ENCODE measurements around the gene NTNG1.

NTNG1 gene

DNA sequence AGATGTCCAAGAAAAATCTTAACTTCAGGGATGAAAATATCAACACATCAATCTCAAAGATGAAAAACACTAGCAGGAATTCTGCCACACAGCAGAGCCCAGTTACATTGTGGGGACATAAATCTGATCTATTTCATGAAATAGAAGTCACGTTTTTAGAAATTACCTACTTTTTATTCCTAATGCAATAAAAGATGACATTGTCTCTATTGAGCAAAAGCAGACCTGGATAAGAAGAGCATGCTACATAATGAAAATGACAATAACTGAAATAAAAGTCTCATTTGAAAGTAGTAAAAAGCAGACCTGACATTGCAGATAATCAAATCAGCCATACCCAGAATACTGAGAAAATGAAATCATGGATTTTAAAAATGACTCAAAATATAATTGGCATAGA lies 156.8 kb downstream of the NTNG1 start:
- H2BK15ac ChIP-seq (ENCODE audit: low read depth, poor library complexity, severe bottlenecking) = no peak overlapping the region
- H2BK120ac ChIP-seq (ENCODE audit: low read depth, low read length) = no peak overlapping the region
- H3K9ac ChIP-seq (ENCODE audit: low read length) = no peak overlapping the region
- no peak for DNase-seq
- H3K4ac ChIP-seq (ENCODE audit: low read depth in 1 of 2, low read length in 2 of 2) = no peak overlapping the region
- no peaks in the 10 kb centered on the region for H3K27me3 ChIP-seq (ENCODE audit: control insufficient read depth in 1 of 2, insufficient read depth in 1 of 2, low read length in 2 of 2)
- H3K4me2 ChIP-seq (ENCODE audit: low read length, poor library complexity, severe bottlenecking) = no peak overlapping the region
- no peaks in the 10 kb centered on the region for H3K9me3 ChIP-seq (ENCODE audit: control insufficient read depth, low read length)
- H3K23ac ChIP-seq (ENCODE audit: low read length in 2 of 2) = no peak overlapping the region
- WGBS = no CpG with 5 or more reads among the region's 1 CpG
- H3K79me1 ChIP-seq (replicated peaks; ENCODE audit: low read length, poor library complexity, severe bottlenecking) = peaks cover 2% of the 10 kb centered on the region
- peaks cover 0 to 7% of the 10 kb centered on the region in 2 experiments for H3K36me3 ChIP-seq (ENCODE audit: control insufficient read depth in 1 of 2, insufficient read depth in 2 of 2, low read depth in 1 of 2, low read length in 2 of 2)
- H2AK5ac ChIP-seq (ENCODE audit: low read length, severe bottlenecking) = no peak overlapping the region
- H2BK5ac ChIP-seq (ENCODE audit: low read depth, low read length, poor library complexity, severe bottlenecking) = no peak overlapping the region
- peaks cover under 1% of the 10 kb centered on the region for H3K4me1 ChIP-seq (ENCODE audit: control insufficient read depth, insufficient read depth, low read depth, low read length)
- no peak overlapping the region for H3K18ac ChIP-seq (ENCODE audit: low read depth in 1 of 2, low read length in 2 of 2)
- no peak overlapping the region for H2AFZ ChIP-seq (ENCODE audit: low read depth, low read length)
- H3K14ac ChIP-seq (ENCODE audit: low read length in 2 of 2) = no peak overlapping the region
- H3K4me3 ChIP-seq (ENCODE audit: insufficient read depth in 1 of 2, low read depth in 1 of 2, low read length in 2 of 2) = no peak overlapping the region
- H4K91ac ChIP-seq (ENCODE audit: low read length) = no peak overlapping the region
- no peak overlapping the region for H3K27ac ChIP-seq (ENCODE audit: low read length, poor library complexity, severe bottlenecking)
- H4K8ac ChIP-seq (ENCODE audit: low read length) = no peak overlapping the region
- no peak overlapping the region for H2BK12ac ChIP-seq (ENCODE audit: low read length in 2 of 2)

DNA sequence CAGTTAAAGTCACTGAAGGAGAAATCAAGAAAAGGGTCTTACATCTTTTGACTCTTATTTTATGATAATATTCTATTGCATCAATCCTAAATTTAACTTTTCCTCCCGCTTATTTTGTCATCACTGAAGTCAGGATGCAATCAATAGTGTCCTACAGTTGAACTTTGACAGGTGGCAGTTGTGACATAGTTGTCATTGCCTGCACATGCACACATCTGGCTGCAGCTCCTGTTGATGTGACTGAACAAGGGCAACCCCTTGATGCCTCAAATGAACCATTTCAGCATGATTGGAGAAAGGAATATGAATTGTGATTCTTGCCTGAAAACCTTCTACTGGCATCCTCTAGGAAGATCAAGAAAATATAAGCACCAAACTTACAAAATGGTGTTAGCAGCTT lies 157.7 kb downstream of the NTNG1 start:
- H3K23ac ChIP-seq (ENCODE audit: low read length in 2 of 2) = no peak overlapping the region
- H2BK15ac ChIP-seq (ENCODE audit: low read depth, poor library complexity, severe bottlenecking) = no peak overlapping the region
- H3K4me1 ChIP-seq (ENCODE audit: control insufficient read depth, insufficient read depth, low read depth, low read length) = no peaks in the 10 kb centered on the region
- H4K91ac ChIP-seq (ENCODE audit: low read length) = no peak overlapping the region
- H3K79me1 ChIP-seq (replicated peaks; ENCODE audit: low read length, poor library complexity, severe bottlenecking) = peaks cover 2% of the 10 kb centered on the region
- H4K8ac ChIP-seq (ENCODE audit: low read length) = no peak overlapping the region
- DNase-seq = no peak
- H2BK120ac ChIP-seq (ENCODE audit: low read depth, low read length) = no peak overlapping the region
- H3K27me3 ChIP-seq (ENCODE audit: control insufficient read depth in 1 of 2, insufficient read depth in 1 of 2, low read length in 2 of 2) = no peaks in the 10 kb centered on the region
- no peak overlapping the region for H3K4me2 ChIP-seq (ENCODE audit: low read length, poor library complexity, severe bottlenecking)
- H3K14ac ChIP-seq (ENCODE audit: low read length in 2 of 2) = no peak overlapping the region
- H2BK5ac ChIP-seq (ENCODE audit: low read depth, low read length, poor library complexity, severe bottlenecking) = no peak overlapping the region
- H2AK5ac ChIP-seq (ENCODE audit: low read length, severe bottlenecking) = no peak overlapping the region
- H2BK12ac ChIP-seq (ENCODE audit: low read length in 2 of 2) = no peak overlapping the region
- H3K4ac ChIP-seq (ENCODE audit: low read depth in 1 of 2, low read length in 2 of 2) = no peak overlapping the region
- no peak overlapping the region for H3K4me3 ChIP-seq (ENCODE audit: insufficient read depth in 1 of 2, low read depth in 1 of 2, low read length in 2 of 2)
- H3K36me3 ChIP-seq (ENCODE audit: control insufficient read depth in 1 of 2, insufficient read depth in 2 of 2, low read depth in 1 of 2, low read length in 2 of 2) = peaks cover 0 to 7% of the 10 kb centered on the region in 2 experiments
- H3K9ac ChIP-seq (ENCODE audit: low read length) = no peak overlapping the region
- no peak overlapping the region for H3K18ac ChIP-seq (ENCODE audit: low read depth in 1 of 2, low read length in 2 of 2)
- WGBS = 69% methylated on average over 1 of the region's 1 CpG
- H2AFZ ChIP-seq (ENCODE audit: low read depth, low read length) = no peak overlapping the region
- no peak overlapping the region for H3K27ac ChIP-seq (ENCODE audit: low read length, poor library complexity, severe bottlenecking)
- H3K9me3 ChIP-seq (ENCODE audit: control insufficient read depth, low read length) = no peaks in the 10 kb centered on the region

DNA sequence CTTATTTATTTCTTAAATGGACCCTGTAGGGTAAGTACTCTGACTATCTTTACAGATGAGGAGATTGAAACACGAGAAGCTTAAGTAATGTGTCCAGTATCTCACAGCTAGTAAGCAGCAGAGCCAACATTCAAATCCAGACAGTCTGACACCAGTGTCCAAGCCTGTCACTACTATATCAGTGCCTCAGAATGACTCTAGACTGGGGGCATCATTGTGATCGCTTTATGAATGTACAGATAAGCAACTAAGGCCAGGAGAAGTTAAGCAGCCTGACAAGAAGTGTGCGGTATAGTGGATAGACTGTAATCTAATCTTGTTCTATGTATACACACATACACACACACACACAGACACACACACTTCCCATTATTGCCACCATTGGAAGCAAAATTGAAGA lies 158.7 kb downstream of the NTNG1 start:
- no peak overlapping the region for H3K4ac ChIP-seq (ENCODE audit: low read depth in 1 of 2, low read length in 2 of 2)
- WGBS = 43% methylated on average over 1 of the region's 3 CpGs
- H4K91ac ChIP-seq (ENCODE audit: low read length) = no peak overlapping the region
- peaks cover 2% of the 10 kb centered on the region for H3K79me1 ChIP-seq (replicated peaks; ENCODE audit: low read length, poor library complexity, severe bottlenecking)
- H3K4me1 ChIP-seq (ENCODE audit: control insufficient read depth, insufficient read depth, low read depth, low read length) = no peaks in the 10 kb centered on the region
- no peaks in the 10 kb centered on the region for H3K27me3 ChIP-seq (ENCODE audit: control insufficient read depth in 1 of 2, insufficient read depth in 1 of 2, low read length in 2 of 2)
- no peak overlapping the region for H2AK5ac ChIP-seq (ENCODE audit: low read length, severe bottlenecking)
- no peak overlapping the region for H3K23ac ChIP-seq (ENCODE audit: low read length in 2 of 2)
- no peak for DNase-seq
- H3K4me3 ChIP-seq (ENCODE audit: insufficient read depth in 1 of 2, low read depth in 1 of 2, low read length in 2 of 2) = no peak overlapping the region
- no peak overlapping the region for H3K14ac ChIP-seq (ENCODE audit: low read length in 2 of 2)
- H3K4me2 ChIP-seq (ENCODE audit: low read length, poor library complexity, severe bottlenecking) = no peak overlapping the region
- no peak overlapping the region for H2AFZ ChIP-seq (ENCODE audit: low read depth, low read length)
- H2BK120ac ChIP-seq (ENCODE audit: low read depth, low read length) = no peak overlapping the region
- H3K18ac ChIP-seq (ENCODE audit: low read depth in 1 of 2, low read length in 2 of 2) = no peak overlapping the region
- H4K8ac ChIP-seq (ENCODE audit: low read length) = no peak overlapping the region
- no peak overlapping the region for H2BK5ac ChIP-seq (ENCODE audit: low read depth, low read length, poor library complexity, severe bottlenecking)
- no peak overlapping the region for H3K9ac ChIP-seq (ENCODE audit: low read length)
- no peak overlapping the region for H2BK12ac ChIP-seq (ENCODE audit: low read length in 2 of 2)
- H3K27ac ChIP-seq (ENCODE audit: low read length, poor library complexity, severe bottlenecking) = no peak overlapping the region
- H3K9me3 ChIP-seq (ENCODE audit: control insufficient read depth, low read length) = no peaks in the 10 kb centered on the region
- peaks cover 0 to 7% of the 10 kb centered on the region in 2 experiments for H3K36me3 ChIP-seq (ENCODE audit: control insufficient read depth in 1 of 2, insufficient read depth in 2 of 2, low read depth in 1 of 2, low read length in 2 of 2)
- H2BK15ac ChIP-seq (ENCODE audit: low read depth, poor library complexity, severe bottlenecking) = no peak overlapping the region

DNA sequence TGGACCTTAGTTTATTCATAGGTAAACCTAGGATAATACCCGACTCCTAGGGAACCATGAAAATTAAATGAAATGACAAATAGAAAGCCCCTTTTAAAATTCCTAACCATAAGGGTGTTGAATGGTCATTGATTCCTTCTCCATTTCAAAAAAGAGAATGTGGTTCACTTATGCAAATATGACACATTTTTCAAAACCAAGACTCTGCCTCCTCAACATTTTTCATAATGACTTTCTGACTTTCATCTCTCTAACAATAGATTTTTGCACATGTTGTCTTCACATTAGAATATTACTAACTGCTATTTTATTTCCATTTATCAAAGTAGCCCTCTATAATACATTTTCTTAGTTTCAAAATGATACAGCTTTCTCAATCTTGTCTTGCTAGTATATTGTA lies 169.1 kb downstream of the NTNG1 start:
- Histone ChIP-seq H3K18ac (ENCODE audit: low read depth in 1 of 2, low read length in 2 of 2) (no peak overlapping the region), H3K4ac (ENCODE audit: low read depth in 1 of 2, low read length in 2 of 2) (no peak overlapping the region), H2AFZ (ENCODE audit: low read depth, low read length) (no peak overlapping the region), H3K23ac (ENCODE audit: low read length in 2 of 2) (no peak overlapping the region), H3K79me1 (replicated peaks; ENCODE audit: low read length, poor library complexity, severe bottlenecking) (no peaks in the 10 kb centered on the region), H3K27ac (ENCODE audit: low read length, poor library complexity, severe bottlenecking) (no peak overlapping the region), H4K8ac (ENCODE audit: low read length) (no peak overlapping the region), H2AK5ac (ENCODE audit: low read length, severe bottlenecking) (no peak overlapping the region), H2BK120ac (ENCODE audit: low read depth, low read length) (no peak overlapping the region), H3K4me3 (ENCODE audit: insufficient read depth in 1 of 2, low read depth in 1 of 2, low read length in 2 of 2) (no peak overlapping the region), H2BK5ac (ENCODE audit: low read depth, low read length, poor library complexity, severe bottlenecking) (no peak overlapping the region), H3K4me2 (ENCODE audit: low read length, poor library complexity, severe bottlenecking) (no peak overlapping the region), H2BK12ac (ENCODE audit: low read length in 2 of 2) (no peak overlapping the region), H2BK15ac (ENCODE audit: low read depth, poor library complexity, severe bottlenecking) (no peak overlapping the region), H3K27me3 (ENCODE audit: control insufficient read depth in 1 of 2, insufficient read depth in 1 of 2, low read length in 2 of 2) (no peaks in the 10 kb centered on the region), H3K9ac (ENCODE audit: low read length) (no peak overlapping the region), H3K4me1 (ENCODE audit: control insufficient read depth, insufficient read depth, low read depth, low read length) (no peaks in the 10 kb centered on the region), H3K36me3 (ENCODE audit: control insufficient read depth in 1 of 2, insufficient read depth in 2 of 2, low read depth in 1 of 2, low read length in 2 of 2) (no peaks in the 10 kb centered on the region), H3K14ac (ENCODE audit: low read length in 2 of 2) (no peak overlapping the region), H4K91ac (ENCODE audit: low read length) (no peak overlapping the region), H3K9me3 (ENCODE audit: control insufficient read depth, low read length) (no peaks in the 10 kb centered on the region)
- WGBS = no CpG with 5 or more reads among the region's 1 CpG
- DNase-seq = no peak
